Activated CD4-positive, CD25-positive, alpha-beta regulatory T cell treated with anti-CD3 and anti-CD28 coated beads, Interleukin-2, amount 50 U/mL, for 24 hours (primary cell): ENCODE data around the gene DNAAF8.
A peak's percentile ranks its signal among the peaks of the same experiment; 100 is the strongest.

ENCODE experiments used
- ATAC-seq, 2 donors: fragments of 150-1000 bp; cut with Tn5 transposase; one replicate each; pipeline ENCODE4 v1.10.0; 2021; ENCODE audit warnings: mild to moderate bottlenecking in 1 of 2, moderate library complexity in 1 of 2

DNAAF8 gene

GRCh38 chr16:4734063-4734729 lies at the start of gene DNAAF8, which contains the start of gene ANKS3:
TSS of gene DNAAF8 (plus strand) at chr16:4734537. CDS start at chr16:4736515, 1,978 bp downstream.
TSS of gene ANKS3 (minus strand) at chr16:4734271. CDS start at chr16:4730149, 4,122 bp downstream.
- ATAC-seq = peak; percentile 84

GRCh38 chr16:4684763-4685162 lies 49.6 kb upstream of the DNAAF8 start:
- ATAC-seq = no peak

DNA sequence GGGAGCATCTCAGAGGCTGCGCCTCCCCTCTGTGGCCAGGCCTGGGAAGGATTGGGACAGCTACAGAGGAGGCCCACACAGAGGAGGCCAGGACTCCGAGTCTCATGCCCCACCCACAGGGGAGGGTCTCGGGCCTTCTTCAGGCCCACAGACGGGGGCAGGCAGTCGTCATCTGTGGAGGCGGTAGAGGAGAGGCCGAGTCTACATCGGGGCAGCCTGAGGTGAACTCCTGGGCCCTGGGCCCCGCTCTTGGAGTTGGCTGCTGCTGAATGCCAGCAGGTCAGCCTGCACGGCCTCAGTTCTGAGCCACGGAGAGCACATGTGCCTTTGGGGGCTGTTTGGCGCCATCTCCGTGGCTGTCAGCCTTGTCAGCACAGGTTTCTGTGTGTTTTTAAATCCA lies 49.0 kb upstream of the DNAAF8 start:
- ATAC-seq = no peak

DNA sequence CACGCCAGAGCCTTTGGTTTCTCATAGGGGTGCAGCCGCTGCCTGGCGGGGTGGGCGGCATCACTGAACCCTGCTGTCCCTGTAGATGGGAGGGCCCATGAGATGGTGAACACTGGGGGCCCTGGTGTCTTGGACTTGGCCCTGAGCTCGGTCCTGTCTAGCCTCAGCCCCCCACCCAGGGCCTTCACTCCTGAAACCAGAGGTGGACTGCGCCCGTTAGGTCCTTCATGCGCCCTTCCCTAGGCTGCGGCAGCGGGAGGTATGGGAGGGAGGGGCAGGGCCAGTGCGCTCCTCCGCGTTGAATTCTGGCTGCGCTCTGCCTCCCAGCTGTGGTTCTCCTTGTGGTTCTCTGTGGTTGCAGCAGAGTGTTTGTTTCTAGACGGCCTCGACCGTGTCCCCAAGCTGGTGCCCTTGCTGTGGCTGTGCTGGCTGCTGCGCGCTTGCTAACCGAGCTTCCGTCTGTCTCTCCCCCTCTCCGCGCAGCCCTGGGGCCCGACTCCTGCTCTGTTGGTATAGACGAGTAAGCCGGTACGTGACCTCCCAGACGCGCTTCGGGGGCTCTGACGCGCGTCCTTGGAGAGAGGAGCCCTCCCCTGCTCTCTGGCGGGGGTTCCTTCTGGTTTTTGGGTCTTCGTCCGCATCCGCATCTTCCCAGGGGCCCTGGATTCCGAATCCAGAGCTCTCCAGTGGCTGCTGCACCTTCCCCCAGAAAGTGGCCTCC lies 48.4 kb upstream of the DNAAF8 start:
- ATAC-seq = no peak

DNA sequence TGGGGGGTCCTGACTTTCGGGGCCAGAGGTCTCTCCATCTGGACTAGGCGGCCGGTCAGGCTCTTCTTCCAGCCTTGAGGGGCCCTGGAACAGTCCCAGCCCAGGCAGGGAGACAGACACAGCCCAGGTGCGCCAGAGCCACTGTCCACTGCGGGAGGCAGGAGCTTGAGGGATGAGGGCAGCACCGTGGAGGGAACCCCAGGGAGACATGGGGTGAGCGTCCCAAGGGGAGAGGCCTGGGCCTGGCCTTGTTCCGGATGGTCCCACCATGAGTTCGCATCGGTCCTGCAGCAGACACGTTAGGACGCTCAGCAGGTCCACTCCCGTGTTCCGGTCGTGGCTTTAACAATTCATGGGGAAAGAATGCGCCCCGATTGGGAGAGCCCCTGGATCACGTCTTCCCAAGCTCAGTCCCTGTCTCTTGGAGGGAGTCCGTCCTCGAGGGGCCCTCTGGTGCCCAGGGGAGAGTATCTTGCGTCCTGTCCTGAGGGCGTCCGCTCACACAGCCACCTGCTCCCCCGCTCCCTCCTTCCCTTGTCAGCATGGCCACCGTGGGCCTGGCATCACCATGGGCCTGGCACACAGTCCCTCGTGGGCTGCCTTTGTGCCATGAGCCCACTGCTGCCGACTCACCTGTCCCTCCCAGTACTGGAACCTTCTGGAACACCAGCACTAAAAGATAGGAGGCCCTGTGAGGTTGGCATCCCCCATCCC lies 47.7 kb upstream of the DNAAF8 start:
- ATAC-seq = no peak

GRCh38 chr16:4687416-4687815 lies 46.9 kb upstream of the DNAAF8 start:
- ATAC-seq = no peak

DNA sequence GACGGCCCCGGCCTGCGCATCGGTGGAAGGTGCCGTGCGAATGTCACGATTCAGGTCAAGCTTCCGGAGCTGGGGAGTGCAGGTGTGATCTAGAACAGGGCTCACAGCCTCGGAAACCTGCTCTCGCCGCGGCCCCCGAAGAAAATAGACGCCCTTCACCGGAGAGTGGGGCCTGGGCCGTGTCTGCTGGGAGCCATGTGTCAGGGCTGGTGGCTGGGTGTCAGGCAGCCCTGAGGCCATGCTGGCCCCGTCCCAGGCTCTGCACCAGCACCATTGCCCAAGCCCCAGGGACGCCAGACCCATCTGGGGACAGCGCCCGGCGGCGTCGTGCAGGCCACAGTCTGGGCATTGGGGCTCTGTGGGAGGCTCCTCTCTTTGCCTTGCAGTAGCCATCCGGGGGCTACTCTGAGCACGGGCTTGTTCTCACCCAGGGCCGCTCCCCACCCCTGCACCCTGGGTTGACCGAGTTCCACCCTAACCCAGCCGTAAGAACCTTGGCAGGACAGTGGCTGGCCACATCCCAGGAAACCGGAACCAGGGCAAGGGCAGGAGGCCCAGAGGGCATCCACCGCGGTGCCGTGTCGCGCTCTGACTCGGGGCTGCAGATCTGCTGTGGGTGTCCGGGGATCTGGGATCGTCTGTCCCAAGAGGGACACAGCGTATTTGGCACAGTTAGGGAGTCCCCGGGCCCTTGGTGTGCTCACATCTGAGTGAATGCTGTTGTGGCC lies 46.2 kb upstream of the DNAAF8 start:
- ATAC-seq = no peak

GRCh38 chr16:4688674-4689045 lies 45.7 kb upstream of the DNAAF8 start:
- ATAC-seq = no peak

- no peak for ATAC-seq
Observed at GRCh38 chr16:4689091-4689671, 45.2 kb upstream of the DNAAF8 start.

DNA sequence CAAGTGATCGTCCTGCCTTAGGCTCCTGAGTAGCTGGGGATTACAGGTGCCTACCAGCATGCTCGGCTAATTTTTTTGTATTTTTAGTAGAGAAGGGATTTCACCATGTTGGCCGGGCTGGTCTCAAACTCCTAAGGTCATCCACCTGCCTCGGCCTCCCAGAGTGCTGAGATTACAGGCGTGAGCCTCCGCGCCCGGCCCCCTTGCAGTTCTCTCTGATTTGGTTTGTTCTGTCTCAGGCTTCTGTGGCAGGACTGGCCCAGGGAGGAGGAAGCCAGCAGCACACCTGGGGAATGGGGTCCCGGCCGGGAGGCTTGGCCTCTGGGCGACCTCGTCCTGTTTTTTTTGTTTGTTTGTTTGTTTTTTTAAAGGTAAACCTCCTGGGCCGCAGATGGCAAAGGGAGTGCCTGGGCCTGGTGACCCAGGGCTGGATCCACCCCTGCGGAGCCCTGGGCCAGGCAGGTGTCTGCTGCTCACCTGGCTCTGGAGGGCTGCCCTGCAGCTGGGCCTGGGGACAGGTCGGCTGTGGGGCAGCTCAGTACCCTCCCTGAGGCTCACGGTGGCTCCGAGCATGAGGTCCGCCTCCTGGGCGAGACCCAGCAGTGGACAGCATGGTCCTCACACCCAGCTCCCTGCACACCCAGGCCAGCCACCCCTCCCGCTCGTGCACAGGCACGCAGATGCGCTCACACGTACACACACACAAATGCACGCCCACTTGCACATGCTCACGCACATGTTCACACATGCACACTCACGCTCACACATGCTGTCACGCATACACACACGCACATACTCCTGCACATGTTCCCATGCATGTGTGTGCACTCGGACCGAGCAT lies 44.3 kb upstream of the DNAAF8 start:
- ATAC-seq = no peak

GRCh38 chr16:4690946-4691665 lies 43.2 kb upstream of the DNAAF8 start:
- no peak for ATAC-seq

GRCh38 chr16:4691666-4692412 lies 42.5 kb upstream of the DNAAF8 start:
- ATAC-seq = no peak

GRCh38 chr16:4692460-4693295 lies 41.7 kb upstream of the DNAAF8 start:
- ATAC-seq = peak; percentile 4 to 5

GRCh38 chr16:4693296-4693955 lies 40.9 kb upstream of the DNAAF8 start, which contains the start of gene NUDT16L1:
TSS of gene NUDT16L1 (plus strand) at chr16:4693562. CDS start at chr16:4693727, 165 bp downstream.
- ATAC-seq = peak; percentile 96 to 97

DNA sequence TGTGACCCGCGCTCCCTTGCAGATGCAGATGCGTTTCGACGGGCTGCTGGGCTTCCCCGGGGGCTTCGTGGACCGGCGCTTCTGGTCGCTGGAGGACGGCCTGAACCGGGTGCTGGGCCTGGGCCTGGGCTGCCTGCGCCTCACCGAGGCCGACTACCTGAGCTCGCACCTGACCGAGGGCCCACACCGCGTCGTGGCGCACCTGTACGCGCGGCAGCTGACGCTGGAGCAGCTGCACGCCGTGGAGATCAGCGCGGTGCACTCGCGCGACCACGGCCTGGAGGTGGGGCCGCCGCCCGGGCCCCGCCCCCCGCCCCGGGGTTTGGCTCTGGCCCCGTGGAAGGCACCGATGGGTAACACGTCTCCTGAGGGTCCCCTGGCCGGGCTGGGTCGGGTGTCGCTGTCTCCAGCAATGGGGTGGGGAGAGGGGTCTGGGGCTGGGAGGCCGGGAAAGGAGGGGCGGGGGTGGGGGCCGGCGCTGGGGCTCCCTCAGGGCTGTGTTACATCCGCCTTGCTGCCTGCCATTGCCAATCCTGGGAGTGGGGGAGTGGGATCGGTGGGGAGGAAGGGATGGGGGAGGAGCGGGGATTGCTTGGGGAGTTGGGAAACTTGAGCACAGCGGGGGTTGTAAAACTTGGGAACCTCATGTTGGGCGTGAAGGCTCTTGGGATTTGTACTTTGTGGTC lies 40.2 kb upstream of the DNAAF8 start:
- peak; percentile 25 for ATAC-seq

- no peak for ATAC-seq
Observed at GRCh38 chr16:4694642-4695451, 39.5 kb upstream of the DNAAF8 start.
